ENCODE data around the gene POU2F3.

- no peak for TF ChIP-seq CTCF (IDR thresholded peaks at IDR 0.05)
- no peak for TF ChIP-seq POLR2A (IDR thresholded peaks at IDR 0.05)
- no peak for TF ChIP-seq POLR2AphosphoS5 (IDR thresholded peaks at IDR 0.05)
These were observed 27.6 kb upstream of the POU2F3 start for GRCh38 chr11:120212259-120212878.

Measured in stomach (tissue), 4 donors.